GM12878 (cell line): Measurements from ENCODE around the gene TSPO2.
"Not testable (repeated sequence)": the region's sequence is repeated elsewhere in the genome, so short reads cannot be mapped to it uniquely, and the experiment has no call there.

Experiments used
- CHD2 ChIP-seq: IDR thresholded peaks from 2 replicates; pipeline ENCODE4 v1.6.1; 2011; ENCODE audit warnings: low read depth, low read length, improper control_type of control experiment, borderline replicate concordance
- HCFC1 ChIP-seq: fragments of 150-350 bp; IDR thresholded peaks from 2 replicates; pipeline ENCODE4 v1.6.1; 2014; ENCODE audit warnings: low read length
- MLLT1 ChIP-seq: fragments of 450-650 bp; IDR thresholded peaks from 2 replicates; pipeline ENCODE4 v1.6.1; 2016; ENCODE audit warnings: mild to moderate bottlenecking
- RAD21 ChIP-seq: IDR thresholded peaks from 2 replicates; pipeline ENCODE4 v1.6.1; 2011; ENCODE audit warnings: mild to moderate bottlenecking, low read depth, low read length, moderate library complexity; ENCODE audit not compliant: insufficient read depth
- RB1 ChIP-seq: fragments of 450-650 bp; formaldehyde crosslinking; IDR thresholded peaks from 2 replicates; pipeline ENCODE4 v1.6.1; 2017; ENCODE audit warnings: mild to moderate bottlenecking, borderline replicate concordance
- SIN3A ChIP-seq: IDR thresholded peaks from 2 replicates; pipeline ENCODE4 v1.6.1; 2012; ENCODE audit warnings: low read depth, low read length, improper control_type of control experiment
- SMARCA5 ChIP-seq: fragments of 450-650 bp; IDR thresholded peaks from 2 replicates; pipeline ENCODE4 v1.6.1; 2017; ENCODE audit warnings: mild to moderate bottlenecking
- SRF ChIP-seq, 2 experiments: IDR thresholded peaks; 2 replicates each; pipeline ENCODE4 v1.6.1; 2011; ENCODE audit warnings: low read depth in 2 of 2, low read length in 2 of 2, mild to moderate bottlenecking in 1 of 2, moderate library complexity in 1 of 2
- TF ChIP-seq, protein P1 (sequence below), 3 experiments: IDR thresholded peaks in 2 of 3; conservative IDR thresholded peaks in 1 of 3; 2 replicates each; pipeline ENCODE4 v1.5.1; 2011; ENCODE audit warnings: low read depth in 3 of 3, low read length in 3 of 3, mild to moderate bottlenecking in 3 of 3, control low read depth in 2 of 3, moderate library complexity in 2 of 3, inconsistent platforms in 1 of 3, mixed read lengths in 1 of 3; ENCODE audit not compliant: control insufficient read depth in 2 of 3, insufficient read depth in 1 of 3; ENCODE audit errors: extremely low read depth in 1 of 3
- TF ChIP-seq, protein P2 (sequence below): IDR thresholded peaks from 2 replicates; pipeline ENCODE4 v1.6.1; 2012; ENCODE audit warnings: low read depth, low read length, improper control_type of control experiment
- TF ChIP-seq, protein P3 (sequence below): IDR thresholded peaks from 2 replicates; pipeline ENCODE4 v1.6.1; 2011; ENCODE audit warnings: borderline replicate concordance, low read depth, mild to moderate bottlenecking, moderate library complexity, mixed read lengths, low read length; ENCODE audit not compliant: insufficient read depth; ENCODE audit errors: extremely low read length
- TF ChIP-seq, protein P4 (sequence below): fragments of 450-650 bp; IDR thresholded peaks from 2 replicates; pipeline ENCODE4 v1.6.1; 2017; ENCODE audit warnings: mild to moderate bottlenecking
- TF ChIP-seq, protein P5 (sequence below): IDR thresholded peaks from 2 replicates; pipeline ENCODE4 v1.6.1; 2012; ENCODE audit warnings: mild to moderate bottlenecking, low read depth, low read length

GRCh38 chr6:41015860-41016259 is 26.4 kb upstream of the TSPO2 start:
- TF ChIP-seq, protein P1, sequence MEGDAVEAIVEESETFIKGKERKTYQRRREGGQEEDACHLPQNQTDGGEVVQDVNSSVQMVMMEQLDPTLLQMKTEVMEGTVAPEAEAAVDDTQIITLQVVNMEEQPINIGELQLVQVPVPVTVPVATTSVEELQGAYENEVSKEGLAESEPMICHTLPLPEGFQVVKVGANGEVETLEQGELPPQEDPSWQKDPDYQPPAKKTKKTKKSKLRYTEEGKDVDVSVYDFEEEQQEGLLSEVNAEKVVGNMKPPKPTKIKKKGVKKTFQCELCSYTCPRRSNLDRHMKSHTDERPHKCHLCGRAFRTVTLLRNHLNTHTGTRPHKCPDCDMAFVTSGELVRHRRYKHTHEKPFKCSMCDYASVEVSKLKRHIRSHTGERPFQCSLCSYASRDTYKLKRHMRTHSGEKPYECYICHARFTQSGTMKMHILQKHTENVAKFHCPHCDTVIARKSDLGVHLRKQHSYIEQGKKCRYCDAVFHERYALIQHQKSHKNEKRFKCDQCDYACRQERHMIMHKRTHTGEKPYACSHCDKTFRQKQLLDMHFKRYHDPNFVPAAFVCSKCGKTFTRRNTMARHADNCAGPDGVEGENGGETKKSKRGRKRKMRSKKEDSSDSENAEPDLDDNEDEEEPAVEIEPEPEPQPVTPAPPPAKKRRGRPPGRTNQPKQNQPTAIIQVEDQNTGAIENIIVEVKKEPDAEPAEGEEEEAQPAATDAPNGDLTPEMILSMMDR (IDR thresholded peaks at IDR 0.05 in 2 of 3, conservative IDR thresholded peaks at IDR 0.05 in 1 of 3; ENCODE audit: control insufficient read depth in 2 of 3, extremely low read depth in 1 of 3, insufficient read depth in 1 of 3, low read depth in 3 of 3, low read length in 3 of 3): not testable (repeated sequence)
- not testable (repeated sequence) for TF ChIP-seq RB1; MLLT1; SRF (IDR thresholded peaks at IDR 0.05; ENCODE audit: low read depth in 2 of 2, low read length in 2 of 2); RAD21; SMARCA5; SIN3A; CHD2; HCFC1
- TF ChIP-seq, protein P2, sequence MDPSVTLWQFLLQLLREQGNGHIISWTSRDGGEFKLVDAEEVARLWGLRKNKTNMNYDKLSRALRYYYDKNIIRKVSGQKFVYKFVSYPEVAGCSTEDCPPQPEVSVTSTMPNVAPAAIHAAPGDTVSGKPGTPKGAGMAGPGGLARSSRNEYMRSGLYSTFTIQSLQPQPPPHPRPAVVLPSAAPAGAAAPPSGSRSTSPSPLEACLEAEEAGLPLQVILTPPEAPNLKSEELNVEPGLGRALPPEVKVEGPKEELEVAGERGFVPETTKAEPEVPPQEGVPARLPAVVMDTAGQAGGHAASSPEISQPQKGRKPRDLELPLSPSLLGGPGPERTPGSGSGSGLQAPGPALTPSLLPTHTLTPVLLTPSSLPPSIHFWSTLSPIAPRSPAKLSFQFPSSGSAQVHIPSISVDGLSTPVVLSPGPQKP: not testable (repeated sequence)
- TF ChIP-seq, protein P3, sequence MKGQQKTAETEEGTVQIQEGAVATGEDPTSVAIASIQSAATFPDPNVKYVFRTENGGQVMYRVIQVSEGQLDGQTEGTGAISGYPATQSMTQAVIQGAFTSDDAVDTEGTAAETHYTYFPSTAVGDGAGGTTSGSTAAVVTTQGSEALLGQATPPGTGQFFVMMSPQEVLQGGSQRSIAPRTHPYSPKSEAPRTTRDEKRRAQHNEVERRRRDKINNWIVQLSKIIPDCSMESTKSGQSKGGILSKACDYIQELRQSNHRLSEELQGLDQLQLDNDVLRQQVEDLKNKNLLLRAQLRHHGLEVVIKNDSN: not testable (repeated sequence)
- TF ChIP-seq, protein P4, sequence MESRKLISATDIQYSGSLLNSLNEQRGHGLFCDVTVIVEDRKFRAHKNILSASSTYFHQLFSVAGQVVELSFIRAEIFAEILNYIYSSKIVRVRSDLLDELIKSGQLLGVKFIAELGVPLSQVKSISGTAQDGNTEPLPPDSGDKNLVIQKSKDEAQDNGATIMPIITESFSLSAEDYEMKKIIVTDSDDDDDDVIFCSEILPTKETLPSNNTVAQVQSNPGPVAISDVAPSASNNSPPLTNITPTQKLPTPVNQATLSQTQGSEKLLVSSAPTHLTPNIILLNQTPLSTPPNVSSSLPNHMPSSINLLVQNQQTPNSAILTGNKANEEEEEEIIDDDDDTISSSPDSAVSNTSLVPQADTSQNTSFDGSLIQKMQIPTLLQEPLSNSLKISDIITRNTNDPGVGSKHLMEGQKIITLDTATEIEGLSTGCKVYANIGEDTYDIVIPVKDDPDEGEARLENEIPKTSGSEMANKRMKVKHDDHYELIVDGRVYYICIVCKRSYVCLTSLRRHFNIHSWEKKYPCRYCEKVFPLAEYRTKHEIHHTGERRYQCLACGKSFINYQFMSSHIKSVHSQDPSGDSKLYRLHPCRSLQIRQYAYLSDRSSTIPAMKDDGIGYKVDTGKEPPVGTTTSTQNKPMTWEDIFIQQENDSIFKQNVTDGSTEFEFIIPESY: not testable (repeated sequence)
- TF ChIP-seq, protein P5, sequence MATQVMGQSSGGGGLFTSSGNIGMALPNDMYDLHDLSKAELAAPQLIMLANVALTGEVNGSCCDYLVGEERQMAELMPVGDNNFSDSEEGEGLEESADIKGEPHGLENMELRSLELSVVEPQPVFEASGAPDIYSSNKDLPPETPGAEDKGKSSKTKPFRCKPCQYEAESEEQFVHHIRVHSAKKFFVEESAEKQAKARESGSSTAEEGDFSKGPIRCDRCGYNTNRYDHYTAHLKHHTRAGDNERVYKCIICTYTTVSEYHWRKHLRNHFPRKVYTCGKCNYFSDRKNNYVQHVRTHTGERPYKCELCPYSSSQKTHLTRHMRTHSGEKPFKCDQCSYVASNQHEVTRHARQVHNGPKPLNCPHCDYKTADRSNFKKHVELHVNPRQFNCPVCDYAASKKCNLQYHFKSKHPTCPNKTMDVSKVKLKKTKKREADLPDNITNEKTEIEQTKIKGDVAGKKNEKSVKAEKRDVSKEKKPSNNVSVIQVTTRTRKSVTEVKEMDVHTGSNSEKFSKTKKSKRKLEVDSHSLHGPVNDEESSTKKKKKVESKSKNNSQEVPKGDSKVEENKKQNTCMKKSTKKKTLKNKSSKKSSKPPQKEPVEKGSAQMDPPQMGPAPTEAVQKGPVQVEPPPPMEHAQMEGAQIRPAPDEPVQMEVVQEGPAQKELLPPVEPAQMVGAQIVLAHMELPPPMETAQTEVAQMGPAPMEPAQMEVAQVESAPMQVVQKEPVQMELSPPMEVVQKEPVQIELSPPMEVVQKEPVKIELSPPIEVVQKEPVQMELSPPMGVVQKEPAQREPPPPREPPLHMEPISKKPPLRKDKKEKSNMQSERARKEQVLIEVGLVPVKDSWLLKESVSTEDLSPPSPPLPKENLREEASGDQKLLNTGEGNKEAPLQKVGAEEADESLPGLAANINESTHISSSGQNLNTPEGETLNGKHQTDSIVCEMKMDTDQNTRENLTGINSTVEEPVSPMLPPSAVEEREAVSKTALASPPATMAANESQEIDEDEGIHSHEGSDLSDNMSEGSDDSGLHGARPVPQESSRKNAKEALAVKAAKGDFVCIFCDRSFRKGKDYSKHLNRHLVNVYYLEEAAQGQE: not testable (repeated sequence)
